Raji (cell line): Measurements from ENCODE around the gene PMF1.

Experiments used
- POLR2A ChIP-seq: IDR thresholded peaks from 2 replicates; pipeline ENCODE4 v1.6.1; 2011; ENCODE audit warnings: low read depth, low read length, control low read depth; ENCODE audit not compliant: insufficient read depth

The PMF1 gene

GRCh38 chr1:156282479-156283222 lies 69.8 kb downstream of the PMF1 start, which contains the start of gene SMG5:
Gene SMG5, minus strand, starts transcription at chr1:156282825. Its CDS starts 145 bp downstream, at chr1:156282680.
- TF ChIP-seq POLR2A: peak; percentile 89

GRCh38 chr1:156283521-156283920 lies 70.7 kb downstream of the PMF1 start:
- TF ChIP-seq POLR2A: no peak

GRCh38 chr1:156284112-156284511 lies 71.3 kb downstream of the PMF1 start, which contains the start of gene TMEM79:
Gene TMEM79, plus strand, starts transcription at chr1:156284325. Its CDS starts 902 bp downstream, at chr1:156285227.
- no peak for TF ChIP-seq POLR2A

DNA sequence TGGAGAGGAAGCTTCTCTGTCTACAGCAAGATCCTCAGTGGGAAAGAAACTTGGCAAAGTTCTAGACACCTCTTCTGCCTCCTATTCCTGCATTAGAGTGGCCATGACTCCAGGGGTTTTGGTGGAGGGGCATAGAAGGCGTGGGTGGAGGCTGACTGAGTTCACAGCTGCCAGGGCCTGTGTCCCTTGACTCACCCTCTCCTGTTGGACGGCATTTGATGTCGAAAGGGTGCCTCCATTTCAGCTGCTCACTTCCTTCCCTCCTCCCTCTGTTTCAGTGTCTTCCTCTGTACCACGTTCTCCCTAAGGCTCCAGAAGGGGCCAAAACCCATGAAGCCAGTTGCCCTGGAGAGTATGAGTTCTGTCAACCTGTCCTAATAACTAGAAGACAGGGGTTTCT lies 72.0 kb downstream of the PMF1 start:
- no peak for TF ChIP-seq POLR2A

GRCh38 chr1:156285437-156285836 lies 72.6 kb downstream of the PMF1 start:
- no peak for TF ChIP-seq POLR2A

DNA sequence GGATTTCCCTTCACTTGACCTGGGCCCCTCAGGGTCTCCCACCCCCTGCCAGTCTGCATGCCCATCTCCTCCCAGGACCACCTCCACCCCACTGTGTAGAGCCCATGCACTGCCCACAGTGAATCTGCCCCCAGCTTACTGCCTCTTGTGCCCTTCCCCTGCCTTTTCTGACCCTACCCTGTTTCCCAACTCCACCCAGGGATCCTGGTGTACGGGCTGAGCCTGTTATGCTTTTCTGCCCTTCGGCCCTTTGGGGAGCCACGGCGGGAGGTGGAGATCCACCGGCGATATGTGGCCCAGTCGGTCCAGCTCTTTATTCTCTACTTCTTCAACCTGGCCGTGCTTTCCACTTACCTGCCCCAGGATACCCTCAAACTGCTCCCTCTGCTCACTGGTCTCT lies 73.3 kb downstream of the PMF1 start:
- no peak for TF ChIP-seq POLR2A
